ENCODE data around the gene KANK3. TPM values are rescaled to one million over a fixed set of nuclear protein-coding genes. Genes with fewer than 3 reads are reported as not detected.
"Not testable (repeated sequence)": the region's sequence is repeated elsewhere in the genome, so short reads cannot be mapped to it uniquely, and the experiment has no call there.

Gene KANK3
- polyA plus RNA-seq, 2 of the 4 experiments (the other 2 are of a cell fraction), result 1.0 to 1.5 TPM

- CTCF ChIA-PET, result interaction anchor here (0.6 to 1.5 kb wide), 2 partner anchors 16 to 32 kb away, joined by 3 to 4 read pairs; no protein-coding TSS in a partner anchor
- H3K9me3 ChIP-seq; ATAC-seq; DNase-seq (ENCODE audit: low read depth in 1 of 2, low spot score in 1 of 2); H3K27ac ChIP-seq; H3K4me2 ChIP-seq; FAIRE-seq; POLR2A ChIA-PET; H3K4me3 ChIP-seq: not testable (repeated sequence)
- TF ChIP-seq MAFK (IDR thresholded peaks at IDR 0.05; ENCODE audit: partially characterized antibody), result peak; percentile 52
- 68% methylated on average over 9 of the region's 9 CpGs for WGBS (ENCODE audit: missing lambda C conversion rate)
- H3K4me1 ChIP-seq, result peaks cover 26% of the 10 kb centered on the region; the same call in 2 of the 3 replicates
These were observed 43.4 kb upstream of the KANK3 start for GRCh38 chr19:8386419-8386818.

- H3K9me3 ChIP-seq; FAIRE-seq; H3K27ac ChIP-seq; DNase-seq (ENCODE audit: low read depth in 1 of 2, low spot score in 1 of 2); POLR2A ChIA-PET; H3K4me2 ChIP-seq; ATAC-seq; H3K4me3 ChIP-seq: not testable (repeated sequence)
- peaks cover 21% of the 10 kb centered on the region; the same call in 2 of the 3 replicates for H3K4me1 ChIP-seq
- 98% methylated on average over 3 of the region's 3 CpGs for WGBS (ENCODE audit: missing lambda C conversion rate)
- CTCF ChIA-PET, result interaction anchor here (1.5 kb wide), 1 partner anchor 31 kb away, joined by 4 read pairs; no protein-coding TSS in a partner anchor
These were observed 42.5 kb upstream of the KANK3 start for GRCh38 chr19:8385566-8385965.

GRCh38 chr19:8385103-8385502 is 42.0 kb upstream of the KANK3 start:
- H3K4me3 ChIP-seq; DNase-seq (ENCODE audit: low read depth in 1 of 2, low spot score in 1 of 2); ATAC-seq; H3K4me2 ChIP-seq; FAIRE-seq; POLR2A ChIA-PET; H3K27ac ChIP-seq; H3K9me3 ChIP-seq: not testable (repeated sequence)
- 86% methylated on average over 2 of the region's 2 CpGs for WGBS (ENCODE audit: missing lambda C conversion rate)
- H3K4me1 ChIP-seq, result peaks cover 21% of the 10 kb centered on the region; the same call in 2 of the 3 replicates
- CTCF ChIA-PET, result interaction anchor here (1.5 kb wide), 1 partner anchor 31 kb away, joined by 4 read pairs; no protein-coding TSS in a partner anchor

- H3K9me3 ChIP-seq; FAIRE-seq; H3K4me3 ChIP-seq; H3K27ac ChIP-seq; ATAC-seq; DNase-seq (ENCODE audit: low read depth in 1 of 2, low spot score in 1 of 2); H3K4me2 ChIP-seq; CTCF ChIA-PET; POLR2A ChIA-PET: not testable (repeated sequence)
- peaks cover 21% of the 10 kb centered on the region; the same call in 2 of the 3 replicates for H3K4me1 ChIP-seq
- 72% methylated on average over 4 of the region's 4 CpGs for WGBS (ENCODE audit: missing lambda C conversion rate)
These were observed 41.5 kb upstream of the KANK3 start for GRCh38 chr19:8384569-8384968.

- H3K4me1 ChIP-seq; FAIRE-seq; DNase-seq (ENCODE audit: low read depth in 1 of 2, low spot score in 1 of 2); H3K4me2 ChIP-seq; H3K9me3 ChIP-seq; H3K4me3 ChIP-seq; H3K27ac ChIP-seq; ATAC-seq: not testable (repeated sequence)
- ChIA-PET POLR2A (interaction anchor here (1.1 kb wide), 1 partner anchor 11 kb away, joined by 4 read pairs; the partner anchor contains the start of gene RAB11B), CTCF (interaction anchor here (1.1 to 3.3 kb wide), 2 partner anchors 17 to 25 kb away, joined by 3 to 18 read pairs; no protein-coding TSS in a partner anchor)
- peak; percentile 80 for TF ChIP-seq MAFK (IDR thresholded peaks at IDR 0.05; ENCODE audit: partially characterized antibody)
- WGBS (ENCODE audit: missing lambda C conversion rate), result 88% methylated on average over 13 of the region's 13 CpGs
These were observed 36.3 kb upstream of the KANK3 start for GRCh38 chr19:8379156-8379891.

GRCh38 chr19:8377598-8377997 is 34.5 kb upstream of the KANK3 start:
- DNase-seq (ENCODE audit: low read depth in 1 of 2, low spot score in 1 of 2), result no peak
- Histone ChIP-seq H3K9me3 (no peaks in the 10 kb centered on the region), H3K4me1 (peaks cover 11% of the 10 kb centered on the region; the same call in 1 of the 3 replicates), H3K4me3 (no peak overlapping the region), H3K27ac (no peak overlapping the region; a peak in 1 of 6 replicates), H3K4me2 (no peak overlapping the region)
- peak in 1 of 2 experiments; percentile 27; a peak in 3 of 6 replicates for ATAC-seq
- FAIRE-seq, result no peak
- POLR2A ChIA-PET, result no interaction called here
- no peak for TF ChIP-seq NFE2L2 (conservative IDR thresholded peaks at IDR 0.05; ENCODE audit: low read length)
- TF ChIP-seq ZFP36 (IDR thresholded peaks at IDR 0.05; ENCODE audit: borderline replicate concordance, partially characterized antibody), result no peak
- no peak for TF ChIP-seq CBX2 (IDR thresholded peaks at IDR 0.05; ENCODE audit: borderline replicate concordance, low read depth)
- no peak for TF ChIP-seq CBX8 (IDR thresholded peaks at IDR 0.05)
- TF ChIP-seq ATOH8 (CRISPR knock-in tag; IDR thresholded peaks at IDR 0.05; ENCODE audit: low read depth), result no peak
- no peak for TF ChIP-seq ZC3H11A (IDR thresholded peaks at IDR 0.05)
- CTCF ChIA-PET, result interaction anchor here (0.5 to 3.3 kb wide), 2 partner anchors 23 to 213 kb away, joined by 3 to 18 read pairs; no protein-coding TSS in a partner anchor
- 71% methylated on average over 1 of the region's 1 CpG for WGBS (ENCODE audit: missing lambda C conversion rate)

- WGBS (ENCODE audit: missing lambda C conversion rate), result 91% methylated on average over 8 of the region's 10 CpGs
- POLR2A ChIA-PET, result interaction anchor here (0.8 kb wide), 1 partner anchor 9 kb away, joined by 5 read pairs; no protein-coding TSS in a partner anchor
These were observed 33.4 kb upstream of the KANK3 start for GRCh38 chr19:8376373-8376974.

GRCh38 chr19:8375766-8376165 is 32.7 kb upstream of the KANK3 start:
- not testable (repeated sequence) for ATAC-seq; DNase-seq (ENCODE audit: low read depth in 1 of 2, low spot score in 1 of 2); H3K4me2 ChIP-seq; H3K27ac ChIP-seq; H3K4me3 ChIP-seq; H3K9me3 ChIP-seq; FAIRE-seq
- ChIA-PET POLR2A (interaction anchor here (0.8 kb wide), 1 partner anchor 8 kb away, joined by 5 read pairs; no protein-coding TSS in a partner anchor), CTCF (interaction anchor here (0.6 to 1.0 kb wide), 2 partner anchors 11 to 13 kb away, joined by 3 to 4 read pairs; no protein-coding TSS in a partner anchor)
- H3K4me1 ChIP-seq, result peaks cover 12% of the 10 kb centered on the region; the same call in 1 of the 3 replicates
- WGBS (ENCODE audit: missing lambda C conversion rate), result 98% methylated on average over 11 of the region's 32 CpGs

More at GRCh38 chr19:8376373-8376974, 33.4 kb upstream of the KANK3 start:
- not testable (repeated sequence) for H3K27ac ChIP-seq; ATAC-seq; DNase-seq (ENCODE audit: low read depth in 1 of 2, low spot score in 1 of 2); H3K9me3 ChIP-seq; H3K4me3 ChIP-seq; FAIRE-seq; H3K4me2 ChIP-seq
- CTCF ChIA-PET, result interaction anchor here (1.0 to 3.3 kb wide), 2 partner anchors 12 to 22 kb away, joined by 4 to 18 read pairs; no protein-coding TSS in a partner anchor
- peaks cover 11% of the 10 kb centered on the region; the same call in 1 of the 3 replicates for H3K4me1 ChIP-seq
